HepG2 (cell line): ENCODE measurements around the gene PPFIA2. TPM values are rescaled to one million over a fixed set of nuclear protein-coding genes. Genes with fewer than 3 reads are reported as not detected.

ENCODE experiments used
- ATAC-seq: fragments of 200-7000 bp; cut with Tn5 transposase; 3 replicates; pipeline ENCODE4 v1.9.1; 2020; ENCODE audit warnings: mild to moderate bottlenecking, moderate library complexity
- BruUV-seq: library from RNA; stranded (reverse); fragments of 400-500 nt; replicated peaks from 2 replicates; lab custom pipeline; 2021; lab: Mats Ljungman, UMichigan
- CTCF ChIA-PET: fragments of 300-600 bp; formaldehyde crosslinking; extraction: SDS; loops from one replicate; lab custom pipeline; 2021; ENCODE audit warnings: low total read pairs, inconsistent platforms, low intra/inter-chr PET ratio; lab: Yijun Ruan, JAX
- POLR2A ChIA-PET: fragments of 350-600 bp; sonication (Branson Sonifier 250); formaldehyde crosslinking; loops from one replicate; lab custom pipeline; 2020; ENCODE audit warnings: antibody characterized with exemption, inconsistent platforms; lab: Yijun Ruan, JAX
- DNase-seq: peaks from one replicate; pipeline ENCODE4 v3.0.0-alpha.2; 2015; ENCODE audit warnings: low spot score
- FAIRE-seq: peaks from 3 replicates; lab custom pipeline; 2011; peaks lifted over from hg19 to GRCh38; lab: Jason Lieb, UNC
- H2AFZ ChIP-seq: one replicate; pipeline ENCODE4 v1.6.1; 2011; ENCODE audit warnings: low read length, inconsistent platforms
- H3K27ac ChIP-seq: fragments of 300-600 bp; 3 replicates; pipeline ENCODE4 v1.8.0; 2011; ENCODE audit warnings: mixed run types, mild to moderate bottlenecking, mixed read lengths, low read length, inconsistent platforms; ENCODE audit not compliant: insufficient read depth; ENCODE audit errors: extremely low read length
- H3K27me3 ChIP-seq, 2 experiments: fragments of 200-600 bp in 1 of 2; 2 replicates in 1 of 2; 3 replicates in 1 of 2; pipeline versions ENCODE4 v1.6.0 to v1.8.0; 2011; ENCODE audit warnings: low read length in 2 of 2, mild to moderate bottlenecking in 2 of 2, moderate library complexity in 2 of 2, inconsistent platforms in 1 of 2; ENCODE audit not compliant: insufficient read depth in 2 of 2, control insufficient read depth in 1 of 2
- H3K36me3 ChIP-seq, 2 experiments: fragments of 200-600 bp in 1 of 2; replicated peaks in 1 of 2; 2 replicates in 1 of 2; 3 replicates in 1 of 2; pipeline versions ENCODE4 v1.5.1 to v1.8.0; 2011; ENCODE audit warnings: low read length in 2 of 2, inconsistent platforms in 1 of 2; ENCODE audit not compliant: insufficient read depth in 2 of 2, control insufficient read depth in 1 of 2
- H3K4me1 ChIP-seq: 2 replicates; pipeline ENCODE4 v1.5.1; 2012; ENCODE audit warnings: low read length, inconsistent platforms; ENCODE audit not compliant: insufficient read depth
- H3K4me2 ChIP-seq: 2 replicates; pipeline ENCODE4 v1.6.0; 2011; ENCODE audit warnings: low read depth, low read length, inconsistent platforms
- H3K4me3 ChIP-seq, 3 experiments: fragments of 200-600 bp in 1 of 3; sonication (generic), shearing (Covaris generic) in 1 of 3; replicated peaks in 1 of 3; 2 replicates each; pipeline ENCODE4 v1.5.1; 2011 to 2016; ENCODE audit warnings: low read length in 3 of 3, inconsistent platforms in 2 of 3, low read depth in 2 of 3, mild to moderate bottlenecking in 2 of 3, control low read depth in 1 of 3, mixed read lengths in 1 of 3; ENCODE audit not compliant: insufficient read depth in 1 of 3
- H3K79me2 ChIP-seq: one replicate; pipeline ENCODE4 v1.6.1; 2011; ENCODE audit warnings: low read length, inconsistent platforms; ENCODE audit not compliant: insufficient read depth
- H3K9ac ChIP-seq: 2 replicates; pipeline ENCODE4 v1.6.0; 2011; ENCODE audit warnings: mild to moderate bottlenecking, low read depth, low read length, inconsistent platforms; ENCODE audit not compliant: insufficient read depth
- H3K9me3 ChIP-seq: 2 replicates; pipeline ENCODE4 v1.5.1; 2012; ENCODE audit warnings: mild to moderate bottlenecking, low read length
- H4K20me1 ChIP-seq: 2 replicates; pipeline ENCODE4 v1.6.0; 2011; ENCODE audit warnings: inconsistent platforms, mild to moderate bottlenecking, low read length, moderate library complexity; ENCODE audit not compliant: insufficient read depth
- CAMTA2 ChIP-seq: sonication (generic); formaldehyde crosslinking; IDR thresholded peaks from 2 replicates; pipeline ENCODE4 v1.4.0; 2020; ENCODE audit warnings: mild to moderate bottlenecking, missing genetic modification reagents, borderline replicate concordance
- MED1 ChIP-seq: sonication (generic); formaldehyde crosslinking; IDR thresholded peaks from 2 replicates; pipeline ENCODE4 v1.4.0; 2020; ENCODE audit warnings: missing genetic modification reagents
- NR2F1 ChIP-seq, 2 experiments: fragments of 450-650 bp in 1 of 2; formaldehyde crosslinking in 1 of 2; IDR thresholded peaks; 2 replicates each; pipeline versions ENCODE4 v1.5.0 to v1.6.1; 2016 to 2020; ENCODE audit warnings: mild to moderate bottlenecking in 1 of 2, missing compliant biosample characterization in 1 of 2, missing genetic modification reagents in 1 of 2, moderate library complexity in 1 of 2
- RFX1 ChIP-seq: fragments of 450-650 bp; IDR thresholded peaks from 2 replicates; pipeline ENCODE4 v1.6.1; 2017
- SNAPC2 ChIP-seq: sonication (generic); formaldehyde crosslinking; IDR thresholded peaks from 2 replicates; pipeline ENCODE4 v1.8.1; 2022; ENCODE audit warnings: mild to moderate bottlenecking, missing genetic modification reagents
- SP2 ChIP-seq: sonication (generic); formaldehyde crosslinking; IDR thresholded peaks from 2 replicates; pipeline ENCODE4 v1.5.1; 2020; ENCODE audit warnings: mild to moderate bottlenecking, missing genetic modification reagents
- TP53 ChIP-seq: sonication (generic); formaldehyde crosslinking; conservative IDR thresholded peaks from 2 replicates; pipeline ENCODE4 v1.4.0; 2020; ENCODE audit warnings: missing genetic modification reagents
- ZNF547 ChIP-seq: sonication (generic); formaldehyde crosslinking; IDR thresholded peaks from 2 replicates; pipeline ENCODE4 v1.5.1; 2020; ENCODE audit warnings: mild to moderate bottlenecking, missing genetic modification reagents
- WGBS: methylation state at CpG from one replicate; pipeline ENCODE4 v1.1.6; 2017; ENCODE audit warnings: low lambda C conversion rate; 5-methylcytosine and 5-hydroxymethylcytosine counted together
- in situ Hi-C: cut with HindIII; loops from 2 replicates; pipeline ENCODE4 v1.10.0; 2017; ENCODE audit warnings: low pct_unique_long_range_greater_than_20kb; ENCODE audit not compliant: extremely low pct_ligation_motif_present
- intact Hi-C: fragments of 100-400 bp; cut with micrococcal nuclease; formaldehyde crosslinking; loops from one replicate; pipeline ENCODE4 v1.10.0; 2022; ENCODE audit not compliant: unreplicated experiment
- polyA plus RNA-seq, 8 experiments: library from polyadenylated mRNA; depleted of rRNA in 3 of 8; stranded (reverse) in 7 of 8; unstranded in 1 of 8; fragments of >200 nt; fragmentation: Illumina TruSeq in 4 of 8; extraction: Trizol in 4 of 8; gene quantifications; 2 replicates each; pipeline versions ENCODE4 v1.2.1 to v1.2.3, GENCODE V29; 2011 to 2016; ENCODE audit warnings: low read depth in 4 of 8, missing spikeins in 1 of 8, mixed read lengths in 1 of 8; ENCODE audit not compliant: insufficient read depth in 1 of 8
- total RNA-seq, 5 experiments: library from RNA; depleted of rRNA; stranded (reverse); fragments of >200 nt; fragmentation: Illumina TruSeq; extraction: Trizol; gene quantifications; 2 replicates each; pipeline ENCODE4 v1.2.3, GENCODE V29; 2016; ENCODE audit warnings: low read depth in 1 of 5
- TF ChIP-seq, protein P1 (sequence below): sonication (generic); formaldehyde crosslinking; IDR thresholded peaks from 2 replicates; pipeline ENCODE4 v1.8.0; 2022; ENCODE audit warnings: mild to moderate bottlenecking, missing genetic modification reagents, moderate library complexity
- TF ChIP-seq, protein P2 (sequence below): sonication (generic); formaldehyde crosslinking; IDR thresholded peaks from 2 replicates; pipeline ENCODE4 v1.4.0; 2020; ENCODE audit warnings: missing genetic modification reagents, mild to moderate bottlenecking, borderline replicate concordance

PPFIA2 gene
- total and polyA plus RNA-seq, 2 of the 13 experiments (the other 11 are each of a cell fraction or from before 2014, with no cell fraction given), result 0.05 TPM; not detected in 1

DNA sequence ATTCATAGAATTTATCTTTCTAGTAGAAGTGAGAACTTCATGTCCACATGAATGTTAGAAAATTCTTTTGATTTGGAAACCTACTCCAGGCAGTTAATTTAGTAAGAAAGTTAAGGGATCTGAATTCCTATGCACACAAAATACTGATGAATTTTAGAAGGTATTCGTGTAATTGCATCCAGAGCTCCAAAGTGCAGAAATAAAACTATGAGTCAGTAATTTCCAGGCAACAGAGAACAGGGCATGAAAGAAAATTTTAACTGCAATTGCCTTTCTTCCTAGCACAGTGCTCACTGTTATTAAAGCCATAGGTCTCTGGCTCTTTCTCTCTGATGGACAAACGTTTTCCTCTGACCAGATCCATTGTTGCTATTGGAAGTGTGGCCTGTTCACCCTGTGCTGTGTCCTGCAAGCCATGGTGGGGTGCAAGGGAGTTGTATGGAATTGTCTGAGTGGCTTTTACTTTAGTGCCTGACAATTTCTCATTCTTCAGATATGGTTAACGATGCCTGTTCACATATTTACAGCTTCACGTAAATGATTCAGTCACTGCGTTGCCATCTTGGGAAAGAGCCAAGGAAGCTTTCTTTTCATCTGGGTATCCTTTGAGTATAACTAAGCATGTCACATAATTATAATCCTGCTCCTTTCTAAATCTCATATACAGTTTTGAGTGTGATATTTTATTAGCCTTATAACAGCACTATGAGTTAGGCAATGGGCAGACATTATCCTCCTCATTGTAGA is 536.1 kb downstream of the PPFIA2 start:
- no peak overlapping the region for H2AFZ ChIP-seq
- no peaks in the 10 kb centered on the region for H3K9me3 ChIP-seq
- no peaks in the 10 kb centered on the region for H4K20me1 ChIP-seq
- no peaks in the 10 kb centered on the region for H3K79me2 ChIP-seq
- 89% methylated on average over 5 of the region's 5 CpGs for WGBS
- no peaks in the 10 kb centered on the region for H3K27me3 ChIP-seq
- intact Hi-C loops, result no loop called here
- no peak for ATAC-seq
- ChIA-PET CTCF (no interaction called here), POLR2A (no interaction called here)
- TF ChIP-seq SP2 (CRISPR knock-in tag), result no peak
- TF ChIP-seq, protein P1, sequence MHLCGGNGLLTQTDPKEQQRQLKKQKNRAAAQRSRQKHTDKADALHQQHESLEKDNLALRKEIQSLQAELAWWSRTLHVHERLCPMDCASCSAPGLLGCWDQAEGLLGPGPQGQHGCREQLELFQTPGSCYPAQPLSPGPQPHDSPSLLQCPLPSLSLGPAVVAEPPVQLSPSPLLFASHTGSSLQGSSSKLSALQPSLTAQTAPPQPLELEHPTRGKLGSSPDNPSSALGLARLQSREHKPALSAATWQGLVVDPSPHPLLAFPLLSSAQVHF (CRISPR knock-in tag), result no peak
- TF ChIP-seq SNAPC2, result no peak
- TF ChIP-seq NR2F1 (CRISPR knock-in tag; IDR thresholded peaks at IDR 0.05), result no peak
- no peak for TF ChIP-seq ZNF547 (CRISPR knock-in tag)
- no peak for TF ChIP-seq RFX1
- TF ChIP-seq CAMTA2 (CRISPR knock-in tag), result no peak
- no peak for TF ChIP-seq TP53 (CRISPR knock-in tag)
- TF ChIP-seq, protein P2, sequence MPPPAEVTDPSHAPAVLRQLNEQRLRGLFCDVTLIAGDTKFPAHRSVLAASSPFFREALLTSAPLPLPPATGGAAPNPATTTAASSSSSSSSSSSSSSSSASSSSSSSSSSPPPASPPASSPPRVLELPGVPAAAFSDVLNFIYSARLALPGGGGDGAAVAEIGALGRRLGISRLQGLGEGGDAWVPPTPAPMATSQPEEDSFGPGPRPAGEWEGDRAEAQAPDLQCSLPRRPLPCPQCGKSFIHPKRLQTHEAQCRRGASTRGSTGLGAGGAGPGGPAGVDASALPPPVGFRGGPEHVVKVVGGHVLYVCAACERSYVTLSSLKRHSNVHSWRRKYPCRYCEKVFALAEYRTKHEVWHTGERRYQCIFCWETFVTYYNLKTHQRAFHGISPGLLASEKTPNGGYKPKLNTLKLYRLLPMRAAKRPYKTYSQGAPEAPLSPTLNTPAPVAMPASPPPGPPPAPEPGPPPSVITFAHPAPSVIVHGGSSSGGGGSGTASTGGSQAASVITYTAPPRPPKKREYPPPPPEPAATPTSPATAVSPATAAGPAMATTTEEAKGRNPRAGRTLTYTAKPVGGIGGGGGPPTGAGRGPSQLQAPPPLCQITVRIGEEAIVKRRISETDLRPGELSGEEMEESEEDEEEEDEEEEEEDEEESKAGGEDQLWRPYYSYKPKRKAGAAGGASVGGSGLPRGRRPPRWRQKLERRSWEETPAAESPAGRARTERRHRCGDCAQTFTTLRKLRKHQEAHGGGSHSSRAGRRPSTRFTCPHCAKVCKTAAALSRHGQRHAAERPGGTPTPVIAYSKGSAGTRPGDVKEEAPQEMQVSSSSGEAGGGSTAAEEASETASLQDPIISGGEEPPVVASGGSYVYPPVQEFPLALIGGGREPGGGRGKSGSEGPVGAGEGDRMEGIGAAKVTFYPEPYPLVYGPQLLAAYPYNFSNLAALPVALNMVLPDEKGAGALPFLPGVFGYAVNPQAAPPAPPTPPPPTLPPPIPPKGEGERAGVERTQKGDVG (CRISPR knock-in tag), result no peak
- no peak for TF ChIP-seq MED1 (CRISPR knock-in tag)
- H3K4me3 ChIP-seq, result no peak overlapping the region
- DNase-seq, result no peak
- H3K4me2 ChIP-seq, result no peak overlapping the region
- no peak overlapping the region for H3K27ac ChIP-seq
- in situ Hi-C loops, result no loop called here
- peaks cover 6 to 50% of the 10 kb centered on the region in 2 experiments for H3K36me3 ChIP-seq
- no peaks in the 10 kb centered on the region for H3K4me1 ChIP-seq
- FAIRE-seq, result no peak
- no peak overlapping the region for H3K9ac ChIP-seq
- BruUV-seq, result no TSS peak
